Measurements from ENCODE around the gene MSRB2.

GRCh38 chr10:23141995-23142394, 46.6 kb downstream of the MSRB2 start:
- TF ChIP-seq POLR2A (IDR thresholded peaks at IDR 0.05), result no peak
- TF ChIP-seq CTCF (IDR thresholded peaks at IDR 0.05), result no peak
